GM12875 (cell line): ENCODE data around the gene STK32C.

ENCODE experiments used
- H3K4me3 ChIP-seq: one replicate; pipeline ENCODE4 v1.5.1; 2011; ENCODE audit warnings: low read depth, low read length, control low read depth
- TF ChIP-seq, protein P1 (sequence below): IDR thresholded peaks from 2 replicates; pipeline ENCODE4 v1.5.1; 2011; ENCODE audit warnings: low read depth, mild to moderate bottlenecking, control low read depth, inconsistent platforms, low read length, moderate library complexity, borderline replicate concordance; ENCODE audit not compliant: insufficient read depth

Gene STK32C

DNA sequence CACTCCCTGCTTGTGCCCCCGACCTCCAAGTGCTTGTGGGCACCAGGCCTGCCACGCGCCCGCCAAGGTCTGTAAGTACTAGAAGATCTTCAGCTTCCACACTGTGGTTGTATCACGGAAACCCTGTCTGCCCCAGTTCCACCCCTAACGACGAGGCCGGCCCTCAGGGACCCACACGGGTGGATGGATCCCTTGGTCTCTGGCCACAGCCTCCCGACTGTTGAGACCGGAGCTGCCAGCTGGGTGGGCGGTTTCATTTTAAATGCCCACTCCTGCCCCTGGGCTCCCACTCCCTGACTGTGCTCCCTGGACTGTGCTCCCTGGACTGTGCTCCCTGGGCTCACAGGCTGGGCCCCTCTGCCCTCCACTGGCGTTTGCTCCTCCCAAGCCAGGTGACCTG is 70.9 kb downstream of the STK32C start:
- TF ChIP-seq, protein P1, sequence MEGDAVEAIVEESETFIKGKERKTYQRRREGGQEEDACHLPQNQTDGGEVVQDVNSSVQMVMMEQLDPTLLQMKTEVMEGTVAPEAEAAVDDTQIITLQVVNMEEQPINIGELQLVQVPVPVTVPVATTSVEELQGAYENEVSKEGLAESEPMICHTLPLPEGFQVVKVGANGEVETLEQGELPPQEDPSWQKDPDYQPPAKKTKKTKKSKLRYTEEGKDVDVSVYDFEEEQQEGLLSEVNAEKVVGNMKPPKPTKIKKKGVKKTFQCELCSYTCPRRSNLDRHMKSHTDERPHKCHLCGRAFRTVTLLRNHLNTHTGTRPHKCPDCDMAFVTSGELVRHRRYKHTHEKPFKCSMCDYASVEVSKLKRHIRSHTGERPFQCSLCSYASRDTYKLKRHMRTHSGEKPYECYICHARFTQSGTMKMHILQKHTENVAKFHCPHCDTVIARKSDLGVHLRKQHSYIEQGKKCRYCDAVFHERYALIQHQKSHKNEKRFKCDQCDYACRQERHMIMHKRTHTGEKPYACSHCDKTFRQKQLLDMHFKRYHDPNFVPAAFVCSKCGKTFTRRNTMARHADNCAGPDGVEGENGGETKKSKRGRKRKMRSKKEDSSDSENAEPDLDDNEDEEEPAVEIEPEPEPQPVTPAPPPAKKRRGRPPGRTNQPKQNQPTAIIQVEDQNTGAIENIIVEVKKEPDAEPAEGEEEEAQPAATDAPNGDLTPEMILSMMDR: no peak
- H3K4me3 ChIP-seq: no peak overlapping the region

DNA sequence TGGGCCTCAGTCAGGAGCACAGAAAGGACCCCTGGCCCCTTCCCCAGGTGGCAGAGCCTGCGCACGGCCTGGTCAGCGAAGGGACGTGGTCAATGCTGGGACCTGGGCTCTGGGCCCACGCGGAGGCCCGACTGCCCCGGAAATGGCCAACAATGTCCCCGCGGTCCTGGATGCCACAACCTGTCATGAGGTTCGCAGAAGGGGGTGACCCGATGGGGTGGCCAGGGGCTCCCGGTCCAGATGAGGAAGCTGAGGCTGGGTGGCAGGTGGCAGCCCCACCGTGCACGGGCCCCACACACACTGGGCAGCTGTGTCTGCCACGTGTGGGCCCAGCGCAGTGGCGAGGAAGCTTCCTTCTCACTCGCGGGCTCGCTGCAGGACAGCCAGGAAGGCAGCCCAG is 71.6 kb downstream of the STK32C start:
- TF ChIP-seq, protein P1: no peak

GRCh38 chr10:132234860-132235259 is 72.9 kb downstream of the STK32C start:
- TF ChIP-seq, protein P1: no peak
- no peak overlapping the region for H3K4me3 ChIP-seq

More for the DNA sequence above, 71.6 kb downstream of the STK32C start:
- no peak overlapping the region for H3K4me3 ChIP-seq

GRCh38 chr10:132233501-132234085 is 74.2 kb downstream of the STK32C start:
- no peak overlapping the region for H3K4me3 ChIP-seq
- TF ChIP-seq, protein P1: no peak

GRCh38 chr10:132232981-132233380 is 74.8 kb downstream of the STK32C start:
- no peak overlapping the region for H3K4me3 ChIP-seq
- TF ChIP-seq, protein P1: no peak

DNA sequence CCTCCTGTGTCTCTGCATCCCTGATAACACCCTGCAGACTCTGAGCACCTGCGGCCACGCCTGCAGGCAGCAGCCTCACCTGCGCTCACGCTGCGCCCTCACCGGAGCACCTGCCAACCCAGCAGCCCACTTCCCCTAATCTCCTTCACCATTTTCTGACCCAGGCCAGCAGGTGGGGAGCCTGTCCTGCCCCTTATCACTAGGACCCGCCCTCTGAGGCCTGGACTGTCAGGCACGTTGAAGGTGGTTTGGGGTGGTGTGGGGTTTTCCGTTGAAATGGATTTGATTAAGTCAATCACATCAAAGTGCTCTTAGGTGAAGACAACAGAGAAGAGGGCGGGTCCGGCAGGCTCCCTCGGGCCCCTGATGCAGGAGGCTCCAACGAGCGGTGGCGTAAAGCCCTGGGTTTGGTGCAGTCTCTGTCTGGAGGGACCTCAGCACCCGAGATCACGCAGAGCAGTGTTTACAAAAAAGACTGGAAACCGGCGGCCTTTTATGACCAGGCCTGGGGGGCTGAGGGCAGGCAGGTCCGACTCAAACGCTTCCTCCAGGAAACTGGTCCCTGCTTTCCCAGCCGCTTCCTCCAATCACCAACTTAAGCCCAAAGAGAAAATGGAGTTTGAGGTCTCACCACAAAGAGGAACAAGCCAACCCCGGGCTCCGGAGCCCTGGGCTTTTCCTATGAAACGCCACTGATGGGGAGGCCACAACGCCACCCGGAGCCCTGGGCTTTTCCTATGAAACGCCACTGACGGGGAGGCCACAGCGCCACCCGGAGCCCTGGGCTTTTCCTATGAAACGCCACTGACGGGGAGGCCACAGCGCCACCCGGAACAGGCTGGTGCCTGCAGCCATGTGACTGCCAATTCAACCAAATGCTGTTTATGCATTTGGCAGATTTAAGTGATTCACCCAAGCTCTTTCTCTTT is 75.5 kb downstream of the STK32C start:
- no peak overlapping the region for H3K4me3 ChIP-seq
- TF ChIP-seq, protein P1: no peak

DNA sequence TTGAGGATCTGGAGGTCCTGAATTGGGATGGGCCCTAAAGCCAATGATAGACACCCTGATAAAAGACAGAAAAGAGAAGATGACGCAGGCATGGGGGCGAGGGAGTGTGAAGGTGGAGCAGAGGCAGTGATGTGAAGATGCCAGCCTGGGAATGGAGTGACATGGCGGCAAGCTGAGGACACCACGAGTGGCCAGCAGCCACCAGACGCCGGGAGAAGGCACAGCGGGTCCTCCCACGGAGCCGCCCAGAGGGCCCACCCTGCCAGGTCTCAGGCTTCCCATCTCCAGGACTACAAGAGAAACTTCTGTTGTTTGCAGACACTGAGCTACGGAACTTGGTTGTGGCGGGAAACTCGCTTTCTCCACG is 76.1 kb downstream of the STK32C start:
- TF ChIP-seq, protein P1: no peak
- H3K4me3 ChIP-seq: no peak overlapping the region
